Stimulated activated CD8-positive, alpha-beta memory T cell treated with anti-CD3 and anti-CD28 coated beads, Interleukin-2, amount 100 ng/mL, for 48 hours (primary cell): ENCODE results near the gene CARS1.
A peak's percentile ranks its signal among the peaks of the same experiment; 100 is the strongest.

Experiments
- DNase-seq, 2 donors: peaks; one replicate each; pipeline ENCODE4 v3.0.0-alpha.2; 2020; ENCODE audit warnings: low read depth in 2 of 2

CARS1 gene

DNA sequence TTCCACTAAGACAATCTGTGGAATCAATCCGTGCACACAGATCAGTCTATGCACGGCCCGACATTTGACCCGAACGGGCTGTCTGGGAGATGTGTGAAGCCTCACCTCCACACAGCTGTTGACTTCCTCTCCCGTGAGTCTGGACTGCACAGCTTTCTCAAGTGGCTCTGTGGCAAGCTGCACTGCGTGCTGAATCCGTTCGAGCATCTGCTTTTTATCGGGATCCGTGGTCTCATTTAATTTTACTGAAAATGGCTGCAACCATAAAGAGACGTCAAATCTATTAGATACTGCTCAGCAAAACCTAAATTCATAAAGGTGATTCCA is 19.3 kb downstream of the CARS1 start:
- no peak for DNase-seq

GRCh38 chr11:3037040-3037944 is 19.9 kb downstream of the CARS1 start:
- DNase-seq = no peak

DNA sequence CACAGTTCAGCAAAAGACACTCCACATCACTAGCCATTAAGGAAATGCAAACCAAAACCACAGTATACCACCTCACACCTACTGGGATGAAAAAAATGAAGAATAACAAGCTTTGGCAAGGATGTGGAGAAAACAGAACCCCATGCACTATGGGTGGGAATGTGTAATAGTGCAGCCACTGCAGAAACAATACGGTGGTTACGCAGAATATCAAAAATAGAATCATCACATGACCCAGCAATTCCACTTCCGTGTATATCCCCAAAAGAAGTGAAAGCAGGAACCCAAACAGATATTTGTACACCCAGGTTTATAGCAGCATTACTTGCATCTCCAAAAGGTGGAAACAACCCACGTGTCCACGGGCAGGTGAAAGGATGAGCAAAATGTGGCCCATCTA is 20.8 kb downstream of the CARS1 start:
- DNase-seq = no peak

- no peak for DNase-seq
Observed at GRCh38 chr11:3035333-3035732, 21.9 kb downstream of the CARS1 start.

GRCh38 chr11:3030289-3031070 is 26.7 kb downstream of the CARS1 start:
- no peak for DNase-seq

DNA sequence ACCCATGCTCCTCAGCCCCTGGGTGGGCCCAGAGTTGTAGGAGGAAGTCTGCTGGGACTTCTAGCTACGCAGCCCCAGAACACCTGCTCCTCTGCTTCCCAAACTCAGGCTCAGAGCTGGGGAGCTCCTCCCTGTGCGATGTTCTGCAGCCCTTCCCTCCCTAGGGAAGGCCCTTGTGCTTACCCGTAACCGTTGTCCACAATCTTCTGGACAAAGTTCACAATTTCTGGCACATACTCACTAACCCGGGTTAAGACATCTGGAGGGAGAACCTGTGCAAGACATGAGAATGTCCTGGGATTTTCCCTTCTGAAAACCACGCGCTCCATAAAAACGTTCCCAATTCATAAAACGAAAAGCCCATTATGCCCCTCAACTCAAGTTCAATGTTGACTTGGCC is 28.4 kb downstream of the CARS1 start:
- DNase-seq = no peak

- no peak for DNase-seq
Observed at GRCh38 chr11:3026803-3027202, 30.4 kb downstream of the CARS1 start.

DNA sequence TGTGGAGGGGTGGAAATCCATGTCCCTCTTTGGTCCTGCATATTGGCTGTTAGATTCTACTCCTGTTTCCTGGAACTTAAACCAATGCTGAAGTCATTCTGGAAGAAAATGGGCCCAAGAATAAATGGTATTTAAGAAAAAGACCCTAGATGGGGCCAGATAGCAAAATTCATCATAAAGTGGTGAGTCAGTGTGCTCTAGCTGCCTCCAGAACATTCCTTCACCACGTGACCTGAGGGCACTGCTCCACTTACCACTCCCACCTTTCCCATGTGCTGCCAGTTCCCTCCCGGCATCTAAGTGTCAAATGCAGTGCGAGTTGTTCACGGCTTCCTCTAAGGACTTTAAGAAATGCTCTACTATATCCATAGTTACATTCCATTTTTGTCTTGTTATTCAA is 34.2 kb downstream of the CARS1 start:
- DNase-seq = no peak

GRCh38 chr11:3022300-3022967 is 34.8 kb downstream of the CARS1 start:
- no peak for DNase-seq

DNA sequence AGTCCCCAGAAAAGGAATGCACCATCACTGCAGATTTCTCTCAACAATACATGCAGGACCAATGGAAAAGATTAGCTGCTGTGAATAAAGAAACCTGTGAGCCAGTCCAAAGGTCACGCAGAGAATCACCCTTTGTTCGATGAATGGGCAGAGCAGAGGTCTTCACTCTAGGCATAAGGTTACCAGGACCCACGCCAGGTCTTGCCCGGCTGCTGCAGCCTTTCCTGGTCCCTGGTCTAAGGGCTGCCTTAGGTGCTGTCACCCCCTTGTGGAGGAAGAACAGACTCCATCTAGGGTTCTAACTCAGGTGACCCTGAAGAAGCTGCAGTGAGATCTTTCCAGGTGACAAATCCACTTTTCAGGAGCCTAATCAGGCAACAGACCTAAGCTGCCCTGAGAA is 36.1 kb downstream of the CARS1 start:
- no peak for DNase-seq

GRCh38 chr11:3020011-3020410 is 37.2 kb downstream of the CARS1 start:
- no peak for DNase-seq

DNA sequence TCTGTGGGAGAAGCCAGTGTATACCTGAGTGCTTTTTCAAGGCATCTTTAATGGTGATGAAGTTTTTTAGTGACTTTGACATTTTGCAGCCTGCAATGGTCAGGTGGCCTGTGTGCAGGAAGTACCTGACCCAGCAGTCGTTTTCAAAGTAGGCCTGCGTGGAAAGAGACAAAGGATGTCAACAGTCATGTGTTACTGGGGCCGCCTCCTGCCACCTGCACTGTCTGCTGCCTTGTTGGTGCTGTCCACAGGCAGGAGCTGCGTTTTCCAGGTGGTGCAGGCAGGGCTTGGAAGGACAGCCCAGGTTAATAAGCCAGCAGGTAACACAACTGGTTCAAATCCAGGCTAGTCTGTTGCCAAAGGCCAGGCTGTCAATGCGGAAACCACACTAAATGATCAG is 38.6 kb downstream of the CARS1 start:
- no peak for DNase-seq

- no peak for DNase-seq
Observed at GRCh38 chr11:3016861-3017260, 40.4 kb downstream of the CARS1 start.

- DNase-seq = no peak
Observed at GRCh38 chr11:3015796-3016195, 41.4 kb downstream of the CARS1 start.

DNA sequence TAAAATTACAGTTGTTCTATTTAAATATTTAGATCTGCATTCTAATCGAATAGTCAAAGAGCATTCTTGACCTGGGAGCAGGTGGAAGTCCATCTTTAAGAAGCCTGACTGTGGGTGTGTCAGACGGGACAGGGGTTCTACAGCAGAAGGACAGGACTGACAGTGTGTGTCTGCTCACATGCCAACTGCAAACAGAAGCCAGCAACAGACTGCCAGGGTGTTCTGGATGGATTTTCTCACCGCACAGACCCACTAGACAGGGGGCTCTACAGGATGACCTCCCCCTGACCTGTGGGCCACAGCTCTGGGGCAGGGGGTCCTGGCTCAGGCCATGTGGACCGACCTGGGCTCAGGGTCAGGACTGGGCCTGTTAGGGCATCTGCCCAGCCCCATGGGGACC is 42.3 kb downstream of the CARS1 start:
- no peak for DNase-seq

DNA sequence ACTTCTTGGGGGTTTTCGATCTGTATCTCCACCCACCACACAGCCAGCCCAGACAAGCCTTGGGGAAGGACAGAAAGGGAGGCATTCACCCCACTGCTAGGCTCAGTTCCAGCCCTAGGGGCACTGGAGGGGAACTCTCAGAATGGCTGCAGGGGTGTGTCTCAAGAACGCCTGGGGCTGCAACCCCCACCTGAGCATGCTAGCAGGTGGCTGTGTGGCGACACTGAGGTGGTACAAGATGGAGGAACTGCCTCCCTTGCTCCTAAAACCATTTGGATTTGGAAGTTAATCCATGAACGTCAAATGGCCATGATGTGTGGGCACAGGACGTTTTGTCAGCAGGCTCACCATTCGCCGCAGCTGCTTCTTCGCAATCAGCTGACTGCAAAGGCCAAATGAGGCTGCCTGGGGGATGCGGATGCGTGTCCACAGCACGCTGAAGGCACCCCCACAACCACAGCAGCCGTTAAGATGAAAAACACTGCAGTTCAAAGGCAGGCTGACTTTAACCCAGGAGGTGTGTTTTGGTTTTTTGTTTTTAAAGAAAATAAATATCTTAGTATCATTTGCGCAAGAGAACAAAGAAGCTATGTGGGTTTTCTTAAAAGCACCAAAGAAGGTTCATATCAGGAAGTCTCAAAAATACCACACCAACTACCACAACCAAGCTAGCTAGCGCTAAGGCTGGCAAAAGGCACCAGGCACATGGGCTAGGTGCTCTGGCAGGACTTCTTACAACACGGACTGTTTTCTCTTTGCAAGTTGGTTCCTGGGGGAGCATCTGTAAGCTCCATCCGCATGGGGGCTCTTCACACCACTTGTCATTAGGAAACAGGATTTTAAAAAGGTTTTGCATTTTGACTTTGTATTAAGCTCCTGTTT is 42.9 kb downstream of the CARS1 start:
- DNase-seq = peak; percentile 41 to 52

DNA sequence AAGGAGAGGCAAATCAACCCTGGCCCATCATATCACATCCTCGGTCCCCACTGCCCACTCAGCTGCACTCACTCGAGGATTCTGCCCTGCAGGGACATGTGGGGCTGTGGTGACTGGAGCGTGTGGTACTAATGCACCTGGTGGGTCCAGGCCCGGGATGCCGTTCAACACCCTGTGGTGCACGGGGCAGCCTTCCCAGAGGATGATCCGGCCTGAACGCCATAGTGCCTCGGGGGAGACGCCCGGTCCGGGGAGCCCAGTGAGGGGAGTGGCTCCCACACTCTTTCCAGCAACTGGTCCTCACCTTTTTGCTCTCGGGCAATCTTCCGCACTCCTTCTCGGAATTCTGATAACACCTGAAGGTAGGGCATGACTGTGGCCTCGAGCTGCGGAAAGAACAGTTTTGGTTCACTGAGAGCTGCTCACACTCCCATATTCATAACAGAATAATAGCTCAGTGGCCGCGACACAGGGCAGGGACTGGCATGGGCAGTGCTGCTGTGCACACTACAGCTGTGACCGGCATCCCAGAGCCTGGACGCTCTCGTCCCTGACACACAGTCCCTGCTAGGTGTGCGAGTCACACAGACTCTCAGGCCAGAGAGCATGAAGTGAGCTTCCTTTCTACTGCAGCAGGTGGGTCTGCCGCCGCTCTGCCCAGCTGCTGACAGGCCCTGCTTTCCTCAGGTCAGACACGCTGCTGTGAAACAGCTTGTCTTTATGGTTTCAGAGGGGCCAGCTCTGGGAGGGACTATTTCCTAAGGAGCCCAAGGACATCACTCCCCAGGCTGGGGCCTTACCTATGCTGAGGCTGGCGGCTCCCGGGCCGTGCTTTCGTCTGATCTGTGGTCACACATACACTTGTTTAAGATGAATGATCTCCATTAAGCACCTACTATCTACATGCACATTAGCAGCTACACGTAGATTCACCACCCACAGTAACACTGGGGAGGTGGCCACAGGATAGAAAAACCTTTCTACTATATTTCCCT is 45.0 kb downstream of the CARS1 start:
- DNase-seq = no peak

GRCh38 chr11:3010521-3011275 is 46.5 kb downstream of the CARS1 start:
- DNase-seq = no peak

GRCh38 chr11:3010004-3010403 is 47.2 kb downstream of the CARS1 start:
- no peak for DNase-seq

- DNase-seq = no peak
Observed at GRCh38 chr11:3009481-3009880, 47.7 kb downstream of the CARS1 start.
